Hippocampal formation (tissue), 2 donors: ENCODE measurements around the gene FAM171A1.
"Not testable (repeated sequence)": the region's sequence is repeated elsewhere in the genome, so short reads cannot be mapped to it uniquely, and the experiment has no call there.

ENCODE experiments used
- DNase-seq, 2 donors: peaks; one replicate each; lab custom pipeline; 2025; lab: John Stamatoyannopoulos, UW

FAM171A1 gene

DNA sequence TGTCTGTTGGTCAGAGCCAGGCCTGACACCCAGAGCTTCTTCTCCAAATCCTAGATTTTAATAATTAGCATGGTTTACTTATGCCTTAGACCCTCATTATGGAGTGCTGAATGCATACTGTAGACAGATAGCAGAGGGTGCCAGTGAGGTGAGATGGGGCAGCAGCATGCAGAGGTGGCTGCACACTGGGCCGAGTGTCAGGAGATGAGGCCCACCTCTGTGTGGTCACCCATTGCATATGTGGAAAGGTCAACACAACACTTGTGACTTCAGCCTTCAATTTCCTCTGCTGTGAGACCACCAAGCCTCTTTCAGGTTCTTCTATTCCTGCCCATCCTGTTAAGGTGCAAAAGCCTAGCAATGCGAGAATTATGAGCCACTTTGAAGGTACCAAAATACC, 162.9 kb downstream of the FAM171A1 start:
- DNase-seq = no peak

DNA sequence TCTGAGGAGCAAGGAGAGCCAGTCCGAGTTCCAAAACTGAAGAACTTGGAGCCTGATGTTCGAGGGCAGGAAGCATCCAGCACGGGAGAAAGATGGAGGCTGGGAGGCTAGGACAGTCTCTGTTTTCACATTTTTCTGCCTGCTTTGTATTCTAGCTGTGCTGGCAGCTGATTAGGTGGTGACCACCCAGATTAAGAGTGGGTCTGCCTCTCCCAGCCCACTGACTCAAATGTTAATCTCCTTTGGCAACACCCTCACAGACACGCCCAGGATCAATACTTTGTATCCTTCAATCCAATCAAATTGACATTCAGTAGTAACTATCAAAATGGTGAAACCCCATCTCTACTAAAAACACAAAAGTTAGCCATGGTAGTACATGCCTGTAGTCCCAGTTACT, 163.7 kb downstream of the FAM171A1 start:
- not testable (repeated sequence) for DNase-seq

DNA sequence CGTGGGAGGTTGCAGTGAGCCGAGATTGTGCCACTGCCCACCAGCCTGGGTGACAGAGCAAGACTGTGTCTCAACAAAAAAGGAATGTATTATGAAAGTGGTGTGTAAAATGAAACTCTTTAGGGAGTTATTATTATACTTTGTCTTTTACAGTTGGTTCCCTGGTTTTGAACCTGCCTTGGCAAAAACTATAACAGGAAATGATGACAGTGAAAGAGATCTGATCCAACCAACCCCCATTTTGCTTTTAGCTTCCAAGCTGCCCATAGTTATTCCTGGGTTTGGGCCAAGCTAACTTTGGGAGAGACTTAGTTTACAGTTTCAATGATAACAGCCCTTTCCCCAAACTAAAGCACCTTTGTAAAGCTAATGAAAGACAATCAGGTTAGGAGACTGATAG, 168.4 kb downstream of the FAM171A1 start:
- DNase-seq = no peak

DNA sequence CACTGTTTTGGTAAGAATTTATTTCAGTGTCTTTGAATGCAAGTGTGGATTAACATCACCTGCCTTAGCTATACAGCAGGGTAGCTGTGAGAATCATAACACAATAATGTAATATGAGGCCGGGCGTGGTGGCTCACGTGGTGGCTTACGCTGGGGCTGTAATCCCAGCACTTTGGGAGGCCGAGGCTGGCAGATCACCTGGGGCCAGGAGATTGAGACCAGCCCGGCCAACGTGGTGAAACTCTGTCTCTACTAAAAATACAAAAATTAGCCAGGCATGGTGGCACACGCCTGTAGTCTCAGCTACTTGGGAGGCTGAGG, 168.8 kb downstream of the FAM171A1 start:
- not testable (repeated sequence) for DNase-seq

DNA sequence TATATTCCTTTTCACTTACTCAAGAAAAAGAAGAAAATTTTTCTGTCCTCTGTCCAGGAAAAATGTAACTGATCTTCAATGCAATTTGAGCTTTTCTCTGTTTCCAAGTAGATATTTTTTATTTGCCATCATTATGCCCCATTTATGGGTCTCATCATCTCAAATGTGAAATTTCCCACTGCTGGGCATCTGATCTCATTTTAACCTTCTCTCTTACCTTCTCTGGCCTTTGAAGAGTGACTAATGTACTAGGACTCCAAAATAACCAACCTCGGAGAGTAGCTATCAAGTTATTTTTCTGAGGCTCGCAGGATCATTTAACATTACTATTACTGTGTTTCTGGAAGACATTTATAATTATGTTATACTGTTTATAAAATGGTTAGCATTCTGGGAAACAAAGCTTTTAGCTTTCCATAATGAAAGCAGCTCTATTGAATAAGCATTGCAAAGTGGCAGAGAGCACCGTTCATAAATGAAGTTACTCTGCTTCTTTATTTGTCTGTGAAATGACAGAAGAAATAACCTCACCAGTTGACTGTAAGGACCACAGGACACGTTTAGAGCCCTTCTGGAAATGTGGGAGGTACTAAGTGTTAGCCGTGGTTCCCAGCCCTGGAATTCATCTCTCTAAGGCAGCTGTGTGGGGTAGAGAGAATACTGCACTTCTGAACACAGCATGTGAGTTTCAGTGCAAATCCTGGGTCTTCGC, 169.3 kb downstream of the FAM171A1 start:
- no peak for DNase-seq

DNA sequence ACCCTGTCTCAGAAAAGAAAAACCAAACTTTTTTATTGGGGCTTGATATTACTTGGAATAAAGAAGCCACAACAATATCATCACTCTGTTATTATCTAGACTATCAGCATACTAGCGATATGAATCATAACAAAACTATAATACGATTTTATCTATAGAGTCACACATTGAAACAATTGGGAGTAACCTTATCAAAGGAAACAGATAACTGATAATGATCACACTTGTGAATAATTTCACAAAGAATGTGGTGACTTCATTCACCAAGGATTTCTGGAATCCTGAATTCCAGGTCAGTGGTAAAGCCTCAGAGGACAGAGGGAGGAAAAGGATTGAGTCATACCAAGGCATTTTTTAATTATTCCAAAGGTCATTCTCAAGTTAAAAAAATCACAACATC, 170.5 kb downstream of the FAM171A1 start:
- no peak for DNase-seq

DNA sequence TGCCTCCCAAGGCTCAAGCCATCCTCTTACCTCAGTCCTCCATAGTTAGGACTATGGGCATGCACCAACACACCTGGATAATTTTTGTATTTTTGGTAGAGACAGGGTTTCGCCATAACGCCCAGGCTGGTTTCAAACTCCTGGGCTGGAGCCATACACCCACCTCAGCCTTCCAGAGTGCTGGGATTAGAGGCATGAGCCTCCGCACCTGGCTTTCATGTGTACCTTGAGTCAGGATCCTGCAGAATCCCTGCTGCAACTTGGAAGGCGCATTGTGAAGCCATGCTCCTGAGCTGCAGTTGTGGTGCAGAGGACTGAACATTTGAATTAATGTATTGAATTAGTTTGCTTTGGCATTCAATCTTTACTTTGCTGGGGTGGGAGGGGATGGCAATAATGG, 173.2 kb downstream of the FAM171A1 start:
- DNase-seq = no peak

DNA sequence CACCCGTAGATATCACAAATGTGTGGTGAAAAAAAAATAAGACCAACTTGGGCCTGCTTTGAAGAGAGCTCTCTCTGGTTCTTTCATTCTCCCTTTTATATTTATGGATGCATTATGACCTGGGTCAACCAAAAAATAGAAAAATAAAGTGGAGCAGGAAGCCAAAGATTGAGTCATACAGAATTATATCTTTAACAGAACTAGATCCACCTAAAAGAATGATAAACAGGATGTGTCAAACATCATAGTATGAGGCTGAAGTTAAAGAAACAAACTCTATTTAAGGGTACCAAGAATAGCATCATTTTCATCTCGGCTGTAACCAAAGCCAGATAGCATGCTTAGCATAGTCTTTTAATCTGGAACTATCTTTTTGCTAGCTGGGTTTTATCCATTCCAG, 173.8 kb downstream of the FAM171A1 start:
- no peak for DNase-seq

DNA sequence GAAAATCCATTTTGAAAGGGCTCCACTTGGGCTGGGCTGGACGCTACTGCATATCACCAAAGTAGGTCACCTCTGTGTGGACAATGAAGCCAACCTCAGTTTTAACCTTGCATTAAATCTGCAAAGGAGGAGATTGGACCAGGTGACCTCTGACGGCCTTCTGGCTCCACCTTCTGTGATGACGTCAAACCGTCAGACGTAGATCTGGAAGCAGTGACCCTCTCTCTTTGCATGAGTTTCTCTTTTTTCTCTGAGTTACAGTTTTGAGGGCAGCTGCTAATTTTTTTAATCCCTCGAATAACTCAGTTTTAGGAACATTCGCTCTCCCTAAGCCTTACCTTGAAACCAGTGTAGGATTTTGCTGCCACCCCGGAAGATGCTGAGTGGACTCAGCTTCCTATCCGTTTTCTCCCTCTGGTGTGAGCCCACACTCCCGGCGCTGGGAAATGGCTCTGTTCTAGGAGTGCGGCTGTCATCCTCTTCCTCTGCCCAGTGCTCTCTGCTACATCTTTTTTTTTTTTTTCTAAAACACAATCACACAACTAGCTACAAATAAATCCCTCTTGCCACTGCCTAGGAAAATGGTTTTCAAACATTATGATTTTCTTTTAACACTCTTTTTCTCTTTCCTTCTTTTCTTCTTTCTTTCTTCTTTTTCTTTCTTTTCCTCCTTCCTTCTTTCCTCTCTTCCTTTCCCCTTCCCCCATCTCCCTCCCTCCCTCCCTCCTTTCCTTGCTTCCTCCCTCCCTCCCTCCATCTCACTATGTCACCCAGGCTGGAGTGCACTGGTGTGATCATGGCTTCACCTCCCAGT, 174.9 kb downstream of the FAM171A1 start:
- no peak for DNase-seq

DNA sequence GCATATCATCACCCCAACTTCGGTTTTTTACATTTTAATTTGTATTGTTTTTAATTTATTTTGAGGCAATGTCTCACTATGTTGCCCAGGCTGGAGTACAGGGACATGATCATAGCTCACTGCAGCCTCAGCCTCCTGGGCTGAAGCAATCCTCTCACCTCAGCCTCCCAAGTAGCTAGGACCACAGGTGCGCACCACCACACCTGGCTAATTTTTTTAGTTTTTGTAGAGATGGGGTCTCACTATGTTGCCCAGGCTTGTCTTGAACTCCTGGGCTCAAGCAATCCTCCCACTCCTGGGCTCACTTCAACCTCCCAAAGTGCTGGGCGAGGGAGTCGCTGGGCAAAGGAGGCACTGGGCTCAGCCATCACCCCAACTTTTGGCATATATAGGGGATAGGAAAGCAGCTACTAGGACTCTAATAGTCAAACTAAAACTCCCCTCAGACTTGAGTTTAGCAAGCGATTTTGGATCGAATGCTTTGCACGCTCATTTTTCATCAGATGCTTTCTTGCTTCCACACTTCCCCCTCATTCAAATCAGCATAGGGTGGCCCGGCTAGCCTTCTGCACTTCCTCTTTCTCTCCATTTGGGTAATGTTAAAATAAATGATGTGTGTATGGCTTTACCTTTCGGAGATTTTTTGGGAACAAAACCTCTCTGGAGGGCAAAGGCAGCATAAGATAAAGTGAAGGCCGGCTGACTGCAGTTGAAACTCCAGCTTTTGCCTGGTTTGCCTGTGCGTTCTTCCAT, 181.8 kb downstream of the FAM171A1 start:
- DNase-seq = no peak

DNA sequence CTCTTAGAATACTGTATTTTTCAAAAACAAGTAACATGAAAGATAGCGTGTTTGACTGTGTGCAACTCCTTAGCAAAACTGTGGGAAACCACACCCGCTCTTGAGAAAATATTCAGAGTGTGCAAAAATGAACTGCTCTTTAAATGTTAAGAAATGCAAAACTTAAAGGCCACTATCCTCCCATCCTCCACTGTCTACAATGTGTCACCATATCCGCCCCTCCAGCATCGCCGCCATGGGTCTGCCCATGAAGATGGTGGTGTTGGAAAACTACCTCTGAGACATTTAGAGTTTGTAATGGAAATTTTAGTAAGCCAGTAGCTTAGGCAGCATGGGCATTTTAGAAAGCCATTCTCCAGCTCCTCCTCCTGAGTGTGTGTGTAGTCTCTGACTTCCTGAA, 182.5 kb downstream of the FAM171A1 start:
- no peak for DNase-seq

DNA sequence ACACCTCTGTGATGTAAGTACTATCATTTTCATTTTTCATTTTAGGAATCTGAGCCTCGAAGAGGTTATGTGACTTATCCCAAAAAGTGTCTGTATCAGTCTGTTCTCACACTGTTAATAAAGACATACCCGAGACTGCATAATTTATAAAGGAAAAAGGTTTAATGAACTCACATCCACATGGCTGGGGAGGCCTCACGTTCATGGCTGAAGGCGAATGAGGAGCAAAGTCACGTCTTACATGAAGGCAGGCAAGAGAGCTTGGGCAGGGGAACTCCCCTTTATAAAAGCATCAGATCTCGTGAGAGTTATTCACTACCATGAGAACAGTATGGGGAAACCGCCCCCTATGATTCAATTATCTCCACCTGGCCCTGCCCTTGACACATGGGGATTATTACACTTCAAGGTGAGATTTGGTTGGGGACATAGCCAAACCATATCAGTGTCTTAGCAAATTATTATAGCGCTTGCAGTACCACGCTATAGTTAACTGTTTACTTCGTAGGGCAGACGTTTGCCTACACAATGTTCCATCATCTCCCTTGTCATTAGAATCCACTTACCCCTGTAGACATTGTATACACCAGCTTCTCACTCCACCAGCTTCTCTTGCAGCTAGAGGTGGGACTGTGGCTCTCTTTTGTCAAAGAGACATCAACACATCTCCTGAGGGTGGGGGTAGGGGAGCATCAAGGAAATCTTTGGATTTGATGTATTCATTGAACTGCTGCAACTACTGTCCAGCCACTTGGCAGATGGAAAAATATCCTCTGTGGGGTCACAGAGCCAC, 187.2 kb downstream of the FAM171A1 start:
- no peak for DNase-seq

DNA sequence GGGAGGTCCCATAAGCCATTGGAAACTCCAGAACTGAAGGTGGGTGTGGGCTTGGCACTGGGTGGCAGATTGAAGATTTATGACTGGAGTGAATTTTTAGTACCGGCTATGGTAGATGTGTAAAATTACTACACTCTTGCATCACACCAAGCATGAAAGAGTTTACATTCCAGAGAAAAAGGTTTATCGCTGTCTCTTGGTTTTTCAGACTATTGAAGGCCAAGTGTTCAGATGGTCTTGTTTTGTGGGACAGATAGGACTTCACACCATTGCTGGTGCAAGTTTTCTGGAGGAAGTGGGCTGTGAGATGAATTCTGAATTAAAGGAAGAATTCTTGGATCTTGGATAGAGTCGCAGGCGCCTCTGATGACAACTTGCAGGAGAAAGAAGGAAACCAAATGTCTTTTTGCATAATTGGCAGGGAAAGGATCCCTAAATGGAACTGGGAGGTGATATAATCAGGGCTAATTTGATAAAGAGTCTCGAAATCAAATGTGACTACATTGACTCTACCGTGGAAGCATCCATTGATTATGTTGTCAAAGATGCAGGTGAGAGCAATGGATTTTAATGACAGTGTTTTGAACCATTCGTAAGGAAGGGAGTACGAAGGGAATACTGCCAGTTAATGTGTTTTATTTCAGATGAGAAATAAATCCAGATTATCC, 188.4 kb downstream of the FAM171A1 start:
- DNase-seq = no peak

DNA sequence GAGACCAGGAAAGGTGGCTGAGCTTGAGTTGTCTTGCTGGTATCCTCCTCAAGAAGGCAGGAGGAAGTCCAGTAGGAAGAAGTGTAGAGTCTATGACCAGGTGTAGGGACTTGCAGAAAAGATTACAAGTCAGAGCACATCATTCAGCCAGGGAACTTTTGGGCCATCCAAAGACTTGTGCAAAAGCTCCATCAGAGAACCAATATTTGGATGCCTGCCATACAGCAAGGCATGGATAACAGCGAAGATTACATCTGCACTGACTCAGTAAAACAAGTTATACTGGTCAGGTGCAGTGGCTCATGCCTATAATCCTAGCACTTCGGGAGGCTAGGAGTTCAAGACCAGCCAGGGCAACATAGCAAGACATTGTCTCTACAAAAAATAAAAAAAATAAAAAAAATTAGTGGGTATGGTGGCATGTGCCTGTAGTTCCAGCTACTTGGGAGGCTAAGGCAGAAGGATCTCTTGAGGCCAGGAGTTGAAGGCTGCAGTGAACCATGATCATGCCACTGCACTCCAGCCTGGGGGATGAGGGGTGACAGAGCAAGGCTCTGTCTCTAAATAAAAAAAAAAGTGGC, 189.4 kb downstream of the FAM171A1 start:
- no peak for DNase-seq

DNA sequence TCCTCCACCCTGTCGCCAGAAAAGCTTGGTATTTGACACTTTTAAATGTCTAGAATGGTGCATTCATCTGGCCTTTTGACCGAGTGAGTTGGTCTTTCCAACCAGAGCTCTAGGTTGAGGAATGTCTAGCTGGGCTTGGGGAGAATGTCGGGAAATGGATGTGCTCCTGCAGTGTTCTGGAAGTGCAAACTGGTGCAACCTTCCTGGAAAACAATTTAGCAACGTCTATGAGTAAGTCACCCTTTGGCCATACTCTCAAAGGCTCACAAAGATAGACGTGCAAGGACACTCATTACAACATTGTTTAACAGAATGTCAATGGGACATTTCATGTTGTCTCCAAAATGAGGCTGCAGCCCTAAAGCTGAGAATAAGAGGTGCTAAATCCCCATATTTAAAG, 190.4 kb downstream of the FAM171A1 start:
- no peak for DNase-seq

DNA sequence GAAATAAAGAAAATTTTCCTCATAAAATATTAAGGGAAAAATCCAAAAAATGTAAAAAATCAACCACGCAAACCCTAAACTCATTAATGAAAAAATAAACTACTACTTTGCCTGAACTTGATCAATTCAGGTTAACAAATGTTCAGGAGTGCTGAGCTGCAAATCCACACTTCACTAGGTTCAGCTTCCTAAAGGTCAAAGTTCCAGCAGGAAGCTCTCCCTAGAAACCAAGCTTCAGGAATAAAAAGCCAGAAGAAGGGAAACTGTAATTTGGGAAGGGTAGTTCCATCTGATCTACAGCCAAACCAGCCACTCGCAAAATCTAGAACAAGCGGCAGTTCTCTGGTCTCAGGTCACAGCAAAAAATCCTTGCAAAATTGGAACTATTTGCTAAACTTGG, 194.8 kb downstream of the FAM171A1 start:
- no peak for DNase-seq

DNA sequence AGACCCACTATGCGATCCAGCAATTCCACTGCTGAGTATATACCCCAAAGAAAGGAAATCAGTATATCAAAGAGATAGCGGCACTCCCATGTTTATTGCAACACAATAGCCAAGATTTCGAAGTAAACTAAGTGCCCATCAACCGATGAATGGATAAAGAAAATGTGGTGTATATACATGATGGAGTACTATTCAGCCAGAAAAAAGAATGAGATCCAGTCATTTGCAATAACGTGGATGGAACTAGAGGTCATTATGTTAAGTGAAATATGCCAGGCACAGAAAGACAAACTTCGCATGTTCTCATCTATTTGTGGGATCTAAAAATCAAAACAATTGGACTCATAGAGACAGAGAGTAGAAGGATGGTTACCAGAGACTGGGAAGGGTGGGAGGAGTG, 195.5 kb downstream of the FAM171A1 start:
- DNase-seq = no peak

DNA sequence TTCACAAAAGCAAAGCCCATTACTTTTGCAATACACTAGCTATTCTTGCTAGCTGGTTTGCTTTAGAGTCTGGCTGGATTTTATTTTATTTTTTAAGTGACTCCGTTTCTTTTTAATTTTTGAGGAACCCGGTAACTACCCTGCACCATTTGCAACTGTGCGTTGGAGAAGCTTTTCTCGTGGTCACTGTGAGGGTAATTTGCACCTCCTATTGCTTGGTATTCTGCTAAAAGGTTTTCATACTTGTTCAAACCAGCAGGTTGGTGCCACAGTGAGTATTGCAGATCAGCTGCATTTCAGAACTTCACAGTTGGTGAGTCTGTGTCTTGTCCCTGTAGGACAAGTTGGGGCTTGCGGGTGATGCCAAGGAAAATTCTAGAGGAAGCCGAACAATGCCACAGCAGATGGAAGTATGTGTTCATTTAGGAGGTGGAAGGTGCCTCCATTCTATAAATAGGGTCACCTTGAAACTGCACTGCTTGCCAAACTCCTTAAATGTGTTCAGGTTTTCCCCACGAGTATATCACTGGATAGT, 198.7 kb downstream of the FAM171A1 start:
- no peak for DNase-seq

DNA sequence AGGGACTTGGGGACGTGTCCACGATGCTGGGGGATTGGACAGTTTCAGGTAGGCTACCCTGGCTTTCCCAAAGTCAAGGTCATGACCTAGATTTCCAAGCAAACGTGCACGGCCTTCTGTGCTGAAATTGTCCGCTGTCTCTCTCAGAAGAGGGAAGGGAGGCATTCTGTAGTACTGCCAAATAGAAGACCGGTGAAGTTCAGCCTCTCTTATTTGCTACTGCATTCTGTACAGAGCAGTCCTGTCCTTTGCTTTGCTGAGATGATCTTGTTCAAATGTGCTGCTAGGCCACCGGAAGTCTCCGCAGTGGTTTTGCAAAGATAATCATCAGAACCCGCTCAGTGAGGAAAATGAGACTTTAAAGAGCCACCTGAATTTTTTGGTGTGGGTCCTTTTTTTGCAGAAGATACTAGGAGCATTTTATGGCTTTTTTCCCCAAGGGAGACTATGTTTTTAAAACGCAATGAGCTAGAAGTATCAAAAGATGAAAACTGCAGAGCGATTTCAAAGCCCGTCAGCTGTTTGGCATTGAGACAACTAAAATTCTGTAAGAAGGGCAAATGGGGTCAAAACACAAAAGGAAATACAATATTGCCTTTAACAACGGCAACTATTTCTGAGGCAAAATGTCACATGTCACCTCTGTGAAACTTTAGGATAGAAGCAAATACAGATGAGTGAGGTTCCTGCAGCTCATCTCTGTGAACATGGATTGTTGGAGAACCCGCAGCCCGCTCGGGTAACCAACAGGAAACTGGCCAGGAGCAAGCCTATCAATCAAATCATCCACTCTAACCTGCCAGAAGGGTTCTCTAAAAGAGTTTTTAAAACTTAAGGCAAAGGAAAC, 201.3 kb downstream of the FAM171A1 start:
- peak in 1 of 2 donors; percentile 9 for DNase-seq
